ENCODE data around the gene TNNI2. TPM values are rescaled to one million over a fixed set of nuclear protein-coding genes. Genes with fewer than 3 reads are reported as not detected.

Gene TNNI2
- total and polyA plus RNA-seq, 8 donors = 0.24 to 8.5 (median 0.52) TPM; not detected in 1

GRCh38 chr11:1887451-1888346 lies 48.9 kb downstream of the TNNI2 start:
- Histone ChIP-seq H3K27ac (no peak overlapping the region), H3K4me1 (peaks cover 0 to 27% of the 10 kb centered on the region in 2 donors), H3K9me3 (no peaks in the 10 kb centered on the region), H3K36me3 (peaks cover 0 to 69% of the 10 kb centered on the region in 2 donors), H3K4me3 (no peak overlapping the region), H3K27me3 (peaks cover 0 to 30% of the 10 kb centered on the region in 2 donors)
- intact Hi-C loops (cut with DNase I) = loop anchor here in 1 of 2 donors (5.0 kb wide), 1 partner anchor 265 kb away; no protein-coding TSS in a partner anchor
- DNase-seq (peak in 2 of 4 donors; percentile 16 to 32), ATAC-seq (no peak)
- TF ChIP-seq, protein P1, sequence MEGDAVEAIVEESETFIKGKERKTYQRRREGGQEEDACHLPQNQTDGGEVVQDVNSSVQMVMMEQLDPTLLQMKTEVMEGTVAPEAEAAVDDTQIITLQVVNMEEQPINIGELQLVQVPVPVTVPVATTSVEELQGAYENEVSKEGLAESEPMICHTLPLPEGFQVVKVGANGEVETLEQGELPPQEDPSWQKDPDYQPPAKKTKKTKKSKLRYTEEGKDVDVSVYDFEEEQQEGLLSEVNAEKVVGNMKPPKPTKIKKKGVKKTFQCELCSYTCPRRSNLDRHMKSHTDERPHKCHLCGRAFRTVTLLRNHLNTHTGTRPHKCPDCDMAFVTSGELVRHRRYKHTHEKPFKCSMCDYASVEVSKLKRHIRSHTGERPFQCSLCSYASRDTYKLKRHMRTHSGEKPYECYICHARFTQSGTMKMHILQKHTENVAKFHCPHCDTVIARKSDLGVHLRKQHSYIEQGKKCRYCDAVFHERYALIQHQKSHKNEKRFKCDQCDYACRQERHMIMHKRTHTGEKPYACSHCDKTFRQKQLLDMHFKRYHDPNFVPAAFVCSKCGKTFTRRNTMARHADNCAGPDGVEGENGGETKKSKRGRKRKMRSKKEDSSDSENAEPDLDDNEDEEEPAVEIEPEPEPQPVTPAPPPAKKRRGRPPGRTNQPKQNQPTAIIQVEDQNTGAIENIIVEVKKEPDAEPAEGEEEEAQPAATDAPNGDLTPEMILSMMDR (IDR thresholded peaks at IDR 0.05) = no peak

DNA sequence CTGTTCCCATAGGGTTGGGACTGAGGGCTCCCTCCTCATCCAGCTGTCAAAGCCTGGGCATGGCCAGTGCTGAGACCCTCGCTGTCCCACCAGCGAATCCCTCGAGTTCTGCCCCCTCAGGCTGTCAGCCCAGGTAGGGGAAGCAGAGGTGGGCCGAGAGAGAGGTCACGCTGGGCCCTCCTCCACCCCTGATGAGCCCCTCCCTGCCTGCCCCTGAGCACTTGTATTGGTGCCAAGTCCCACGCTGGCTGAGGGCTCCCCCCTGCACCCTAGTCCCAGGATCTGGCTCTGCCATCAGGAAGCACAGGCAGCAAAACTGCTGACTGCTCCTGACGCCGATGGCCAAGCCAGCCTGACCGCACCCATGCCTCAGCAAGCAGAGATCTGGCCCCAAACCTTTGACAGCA lies 49.6 kb downstream of the TNNI2 start:
- Histone ChIP-seq H3K36me3 (peaks cover 0 to 62% of the 10 kb centered on the region in 2 donors), H3K9me3 (no peaks in the 10 kb centered on the region), H3K27me3 (peaks cover 0 to 30% of the 10 kb centered on the region in 2 donors), H3K27ac (no peak overlapping the region), H3K4me3 (no peak overlapping the region), H3K4me1 (peaks cover 0 to 27% of the 10 kb centered on the region in 2 donors)
- intact Hi-C loops (cut with DNase I) = loop anchor here in 1 of 2 donors (5.0 kb wide), 1 partner anchor 264 kb away; no protein-coding TSS in a partner anchor
- ATAC-seq = no peak
- TF ChIP-seq, protein P1 (IDR thresholded peaks at IDR 0.05) = no peak
- peak in 2 of 4 donors; percentile 29 to 42 for DNase-seq

DNA sequence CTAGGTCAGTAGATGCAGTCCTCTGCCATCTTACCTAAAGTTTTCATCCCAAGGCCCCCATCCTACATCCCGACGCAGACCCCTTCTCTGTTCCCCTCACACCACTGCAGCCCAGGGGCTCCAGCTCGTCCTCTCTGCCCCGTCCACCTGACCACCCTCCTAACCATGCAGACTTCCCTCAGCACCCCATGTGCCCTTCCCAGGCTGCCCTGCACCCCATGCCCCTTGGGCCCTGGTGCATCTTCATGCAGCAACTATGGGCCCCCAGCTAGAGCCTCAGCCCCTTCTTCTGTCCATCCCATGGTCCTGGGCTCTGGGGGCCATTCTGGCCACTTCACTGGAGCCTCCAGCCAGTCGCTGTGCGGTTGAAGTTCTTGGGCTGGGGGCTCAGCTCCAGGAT lies 50.0 kb downstream of the TNNI2 start:
- no peak for ATAC-seq
- Histone ChIP-seq H3K9me3 (no peaks in the 10 kb centered on the region), H3K27ac (no peak overlapping the region), H3K4me3 (no peak overlapping the region), H3K4me1 (peaks cover 0 to 27% of the 10 kb centered on the region in 2 donors), H3K27me3 (peaks cover 0 to 30% of the 10 kb centered on the region in 2 donors), H3K36me3 (peaks cover 0 to 58% of the 10 kb centered on the region in 2 donors)
- peak in 1 of 4 donors; percentile 27 for DNase-seq
- TF ChIP-seq, protein P1 (IDR thresholded peaks at IDR 0.05) = no peak
- intact Hi-C loops (cut with DNase I) = loop anchor here in 1 of 2 donors (5.0 kb wide), 1 partner anchor 263 kb away; no protein-coding TSS in a partner anchor

DNA sequence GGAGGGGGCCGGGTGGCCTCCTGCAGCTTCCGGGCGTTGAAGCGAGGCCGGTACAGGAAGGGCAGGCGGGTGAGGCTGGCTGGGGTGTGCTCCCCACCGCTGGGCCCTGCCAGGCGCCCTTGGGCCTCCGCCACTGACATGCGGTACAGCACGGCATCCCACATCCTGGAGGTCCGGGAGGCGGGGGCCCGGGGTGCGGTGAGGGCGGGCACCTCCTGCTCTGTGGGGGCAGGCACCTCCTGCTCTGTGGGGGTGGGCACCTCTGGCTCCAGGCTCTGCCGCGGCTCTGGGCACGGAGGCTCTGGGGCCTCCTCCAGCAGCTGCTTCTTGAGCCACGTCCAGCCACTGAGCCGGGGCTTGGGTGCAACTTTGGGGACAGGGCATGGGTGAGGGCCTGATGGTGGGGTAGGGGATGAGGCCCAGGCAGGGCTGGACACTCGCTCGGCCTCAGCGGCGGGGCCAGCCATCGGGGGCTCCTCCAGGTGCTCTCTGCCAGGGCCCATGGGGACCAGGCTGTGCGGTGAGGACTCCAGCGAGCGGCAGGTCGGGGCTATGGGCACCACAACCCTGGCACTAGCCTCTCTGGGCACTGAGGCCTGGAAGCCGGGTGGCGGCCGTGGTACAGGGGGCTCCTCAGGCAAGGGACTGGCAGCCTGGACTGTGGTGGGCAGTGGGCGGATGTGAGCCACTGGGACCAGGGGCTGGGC lies 50.6 kb downstream of the TNNI2 start:
- Histone ChIP-seq H3K4me1 (peaks cover 0 to 27% of the 10 kb centered on the region in 2 donors), H3K27ac (no peak overlapping the region), H3K4me3 (no peak overlapping the region), H3K9me3 (no peaks in the 10 kb centered on the region), H3K27me3 (peaks cover 0 to 30% of the 10 kb centered on the region in 2 donors), H3K36me3 (peaks cover 0 to 52% of the 10 kb centered on the region in 2 donors)
- intact Hi-C loops (cut with DNase I) = loop anchor here in 1 of 2 donors (5.0 kb wide), 1 partner anchor 263 kb away; no protein-coding TSS in a partner anchor
- DNase-seq (peak in 2 of 4 donors; percentile 41 to 82), ATAC-seq (peak; percentile 44)
- TF ChIP-seq, protein P1 (IDR thresholded peaks at IDR 0.05) = no peak

Data from left lung (tissue), 10 donors.